ENCODE measurements around the gene COL8A1.

GRCh38 chr3:99644746-99645145, 6.4 kb downstream of the COL8A1 start:
- TF ChIP-seq CTCF (IDR thresholded peaks at IDR 0.05; ENCODE audit: poor library complexity) = no peak
- TF ChIP-seq EZH2 (IDR thresholded peaks at IDR 0.05; ENCODE audit: borderline replicate concordance) = no peak
- no peak for TF ChIP-seq EZH2phosphoT487 (IDR thresholded peaks at IDR 0.05; ENCODE audit: low read depth, severe bottlenecking, unreplicated experiment)
